Measurements from ENCODE around the gene PIGM.

The PIGM gene

DNA sequence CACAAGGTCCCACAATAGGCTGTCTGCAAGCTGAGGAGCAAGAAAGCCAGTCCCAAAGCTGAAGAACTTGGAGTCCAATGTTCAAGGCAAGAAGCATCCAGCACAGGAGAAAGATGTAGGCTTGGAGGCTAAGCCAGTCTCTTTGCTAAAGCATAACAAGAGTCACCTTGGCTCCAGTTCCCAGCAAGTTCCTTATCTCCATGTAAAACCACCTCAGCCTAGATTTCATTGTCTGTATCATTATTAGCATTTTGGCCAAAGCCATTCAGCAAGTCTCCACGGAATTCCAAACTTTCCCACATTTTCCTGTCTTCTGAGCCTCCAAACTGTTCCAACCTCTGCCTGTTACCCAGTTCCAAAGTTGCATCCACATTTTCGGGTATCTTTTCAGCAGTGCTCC is 36.9 kb downstream of the PIGM start:
- H3K27ac ChIP-seq (replicated peaks), result no peak overlapping the region
- TF ChIP-seq, protein P1, sequence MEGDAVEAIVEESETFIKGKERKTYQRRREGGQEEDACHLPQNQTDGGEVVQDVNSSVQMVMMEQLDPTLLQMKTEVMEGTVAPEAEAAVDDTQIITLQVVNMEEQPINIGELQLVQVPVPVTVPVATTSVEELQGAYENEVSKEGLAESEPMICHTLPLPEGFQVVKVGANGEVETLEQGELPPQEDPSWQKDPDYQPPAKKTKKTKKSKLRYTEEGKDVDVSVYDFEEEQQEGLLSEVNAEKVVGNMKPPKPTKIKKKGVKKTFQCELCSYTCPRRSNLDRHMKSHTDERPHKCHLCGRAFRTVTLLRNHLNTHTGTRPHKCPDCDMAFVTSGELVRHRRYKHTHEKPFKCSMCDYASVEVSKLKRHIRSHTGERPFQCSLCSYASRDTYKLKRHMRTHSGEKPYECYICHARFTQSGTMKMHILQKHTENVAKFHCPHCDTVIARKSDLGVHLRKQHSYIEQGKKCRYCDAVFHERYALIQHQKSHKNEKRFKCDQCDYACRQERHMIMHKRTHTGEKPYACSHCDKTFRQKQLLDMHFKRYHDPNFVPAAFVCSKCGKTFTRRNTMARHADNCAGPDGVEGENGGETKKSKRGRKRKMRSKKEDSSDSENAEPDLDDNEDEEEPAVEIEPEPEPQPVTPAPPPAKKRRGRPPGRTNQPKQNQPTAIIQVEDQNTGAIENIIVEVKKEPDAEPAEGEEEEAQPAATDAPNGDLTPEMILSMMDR (IDR thresholded peaks at IDR 0.05; ENCODE audit: insufficient read depth, low read length), result no peak
- TF ChIP-seq SPI1 (IDR thresholded peaks at IDR 0.05; ENCODE audit: borderline replicate concordance, low read depth) (no peak), REST (IDR thresholded peaks at IDR 0.05; ENCODE audit: insufficient replicate concordance, low read depth) (no peak)
- DNase-seq (ENCODE audit: low read depth in 1 of 2, low spot score in 1 of 2), result no peak
- peaks cover 7% of the 10 kb centered on the region for H3K27me3 ChIP-seq (ENCODE audit: insufficient read depth, poor library complexity, severe bottlenecking)
- no peak overlapping the region for H3K4me3 ChIP-seq (replicated peaks; ENCODE audit: insufficient read depth, low read length)

DNA sequence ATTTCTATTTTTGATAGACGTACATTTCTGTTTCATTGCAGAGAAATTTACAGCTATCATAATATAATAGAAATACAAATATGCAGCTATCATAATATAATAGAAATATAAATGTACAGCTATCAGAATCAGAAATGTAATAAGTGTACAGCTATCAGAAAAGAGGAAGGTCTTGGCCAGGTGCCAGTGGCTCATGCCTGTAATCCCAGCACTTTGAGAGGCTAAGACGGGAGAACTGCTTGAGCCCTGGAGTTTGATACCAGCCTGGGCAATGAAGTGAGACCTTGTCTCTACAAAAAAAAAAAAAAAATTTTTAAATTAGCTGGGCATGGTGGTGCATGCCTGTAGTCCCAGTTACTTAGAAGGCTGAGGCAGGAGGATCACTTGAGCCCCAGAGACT is 37.9 kb downstream of the PIGM start:
- no peak overlapping the region for H3K27ac ChIP-seq (replicated peaks)
- DNase-seq (ENCODE audit: low read depth in 1 of 2, low spot score in 1 of 2), result no peak
- H3K4me3 ChIP-seq (replicated peaks; ENCODE audit: insufficient read depth, low read length), result no peak overlapping the region
- H3K27me3 ChIP-seq (ENCODE audit: insufficient read depth, poor library complexity, severe bottlenecking), result peaks cover 2% of the 10 kb centered on the region
- no peak for TF ChIP-seq GABPA (IDR thresholded peaks at IDR 0.05; ENCODE audit: low read depth)

DNA sequence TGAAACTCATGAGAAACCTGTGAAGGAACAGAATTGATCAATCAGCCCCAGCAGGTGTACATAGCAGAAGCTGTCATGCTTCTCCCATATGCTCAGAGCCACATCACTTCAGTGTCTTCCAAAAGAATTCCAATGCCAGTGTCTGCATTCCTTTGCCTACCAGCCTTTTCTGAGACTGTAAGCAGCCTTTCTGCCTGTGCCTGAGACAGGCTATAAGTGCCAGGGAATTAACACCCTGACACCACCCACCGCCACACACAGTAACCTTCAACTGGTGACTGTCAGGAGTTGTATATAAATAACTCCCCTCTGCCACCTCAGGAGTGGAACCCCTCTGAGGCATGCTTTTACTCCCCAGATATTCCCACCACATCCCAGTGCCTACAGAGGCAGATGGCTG is 39.6 kb downstream of the PIGM start:
- Histone ChIP-seq H3K4me3 (replicated peaks; ENCODE audit: insufficient read depth, low read length) (no peak overlapping the region), H3K27me3 (ENCODE audit: insufficient read depth, poor library complexity, severe bottlenecking) (no peaks in the 10 kb centered on the region), H3K27ac (replicated peaks) (no peak overlapping the region)
- no peak for TF ChIP-seq SPI1 (IDR thresholded peaks at IDR 0.05; ENCODE audit: borderline replicate concordance, low read depth)
- TF ChIP-seq, protein P1 (IDR thresholded peaks at IDR 0.05; ENCODE audit: insufficient read depth, low read length), result no peak
- no peak for TF ChIP-seq GABPA (IDR thresholded peaks at IDR 0.05; ENCODE audit: low read depth)
- TF ChIP-seq POLR2AphosphoS5 (IDR thresholded peaks at IDR 0.05; ENCODE audit: low read depth), result no peak
- no peak for TF ChIP-seq REST (IDR thresholded peaks at IDR 0.05; ENCODE audit: insufficient replicate concordance, low read depth)
- DNase-seq (ENCODE audit: low read depth in 1 of 2, low spot score in 1 of 2), result no peak

DNA sequence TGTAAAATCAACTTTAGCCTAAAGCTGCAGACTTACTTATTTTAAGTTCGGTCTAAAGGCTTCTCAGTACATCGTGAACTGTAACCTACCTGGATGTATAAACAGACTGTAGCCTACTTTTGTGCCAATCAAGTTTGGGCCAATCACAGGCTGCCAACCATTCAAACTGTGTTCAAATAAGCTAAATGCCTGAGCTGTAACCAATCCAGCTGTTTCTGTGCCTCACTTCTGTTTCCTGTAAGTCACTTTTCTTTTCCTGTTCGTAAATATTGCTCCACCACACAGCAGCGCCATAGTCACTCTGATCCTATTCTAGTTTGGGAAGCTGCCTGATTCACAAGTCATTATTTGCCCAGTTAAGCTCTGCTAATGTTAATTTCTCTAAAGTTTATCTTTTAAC is 40.3 kb downstream of the PIGM start:
- no peak overlapping the region for H3K4me3 ChIP-seq (replicated peaks; ENCODE audit: insufficient read depth, low read length)
- peak; percentile 20 to 54 for DNase-seq (ENCODE audit: low read depth in 1 of 2, low spot score in 1 of 2)
- no peak for TF ChIP-seq REST (IDR thresholded peaks at IDR 0.05; ENCODE audit: insufficient replicate concordance, low read depth)
- H3K27ac ChIP-seq (replicated peaks), result no peak overlapping the region
- H3K27me3 ChIP-seq (ENCODE audit: insufficient read depth, poor library complexity, severe bottlenecking), result no peaks in the 10 kb centered on the region
